Caco-2 (cell line): ENCODE measurements around the gene ATOH8. TPM values are rescaled to one million over a fixed set of nuclear protein-coding genes. Genes with fewer than 3 reads are reported as not detected.

Source experiments
- BruUV-seq: library from RNA; stranded (reverse); fragments of 400-500 nt; replicated peaks from 2 replicates; lab custom pipeline; 2021; lab: Mats Ljungman, UMichigan
- CTCF ChIA-PET: fragments of 300-600 bp; sonication (Branson Sonifier 250); formaldehyde crosslinking; loops from one replicate; lab custom pipeline; 2022; ENCODE audit warnings: antibody characterized with exemption; lab: Charles Lee
- POLR2A ChIA-PET: fragments of 300-600 bp; sonication (Branson Sonifier 250); formaldehyde crosslinking; loops from one replicate; lab custom pipeline; 2022; ENCODE audit warnings: antibody characterized with exemption; lab: Charles Lee
- DNase-seq, 2 experiments: peaks; one replicate each; pipeline versions ENCODE4 v3.0.0 to v3.0.0-alpha.2; 2020 to 2022
- H3K27me3 ChIP-seq: replicated peaks from 2 replicates; pipeline ENCODE4 v1.6.0; 2011; ENCODE audit warnings: low read length; ENCODE audit not compliant: control insufficient read depth, insufficient read depth
- H3K36me3 ChIP-seq: 2 replicates; pipeline ENCODE4 v1.5.1; 2011; ENCODE audit warnings: low read length; ENCODE audit not compliant: control insufficient read depth, insufficient read depth
- H3K4me1 ChIP-seq: fragments of 250-450 bp; sonication (Bioruptor Pico); 2 replicates; pipeline ENCODE4 v1.5.1; 2020; ENCODE audit warnings: mild to moderate bottlenecking
- H3K4me3 ChIP-seq: 2 replicates; pipeline ENCODE4 v1.5.1; 2011; ENCODE audit warnings: low read depth, mild to moderate bottlenecking, control low read depth, low read length
- H3K9me3 ChIP-seq: fragments of 250-450 bp; sonication (Bioruptor Pico); 2 replicates; pipeline ENCODE4 v1.5.1; 2020; ENCODE audit warnings: mild to moderate bottlenecking, moderate library complexity
- H3K27ac Mint-ChIP-seq: one replicate; pipeline ENCODE4 v1.8.0; 2022; ENCODE audit warnings: mixed read lengths; ENCODE audit not compliant: unreplicated experiment
- H3K27me3 Mint-ChIP-seq: one replicate; pipeline ENCODE4 v1.8.0; 2022; ENCODE audit warnings: mixed read lengths; ENCODE audit not compliant: insufficient read depth, unreplicated experiment
- H3K36me3 Mint-ChIP-seq: one replicate; pipeline ENCODE4 v1.8.0; 2022; ENCODE audit warnings: mild to moderate bottlenecking, mixed read lengths; ENCODE audit not compliant: insufficient read depth, unreplicated experiment
- H3K4me1 Mint-ChIP-seq: one replicate; pipeline ENCODE4 v1.8.0; 2022; ENCODE audit warnings: low read depth, mixed read lengths; ENCODE audit not compliant: unreplicated experiment
- H3K4me3 Mint-ChIP-seq: one replicate; pipeline ENCODE4 v1.8.0; 2022; ENCODE audit warnings: mild to moderate bottlenecking, moderate library complexity, mixed read lengths; ENCODE audit not compliant: unreplicated experiment
- H3K9me3 Mint-ChIP-seq: one replicate; pipeline ENCODE4 v1.8.0; 2022; ENCODE audit warnings: mixed read lengths; ENCODE audit not compliant: unreplicated experiment
- intact Hi-C: fragments of 100-400 bp; cut with micrococcal nuclease; formaldehyde crosslinking; loops from one replicate; pipeline ENCODE4 v1.10.0; 2022; ENCODE audit not compliant: unreplicated experiment
- total RNA-seq: library from RNA; stranded (reverse); gene quantifications from 2 replicates; pipeline ENCODE4 v1.2.3, GENCODE V29; 2022
- TF ChIP-seq, protein P1 (sequence below), 2 experiments: fragments of 200-600 bp in 1 of 2; IDR thresholded peaks; 1 replicate in 1 of 2; 2 replicates in 1 of 2; pipeline versions ENCODE4 v1.5.1 to v1.8.0; 2011 to 2022; ENCODE audit warnings: antibody characterized with exemption in 1 of 2, control low read depth in 1 of 2, inconsistent platforms in 1 of 2, low read depth in 1 of 2, low read length in 1 of 2, mild to moderate bottlenecking in 1 of 2, moderate library complexity in 1 of 2; ENCODE audit not compliant: insufficient read depth in 1 of 2, severe bottlenecking in 1 of 2, unreplicated experiment in 1 of 2

Gene ATOH8
- total RNA-seq, 1 experiment from 2014 or later: not detected

DNA sequence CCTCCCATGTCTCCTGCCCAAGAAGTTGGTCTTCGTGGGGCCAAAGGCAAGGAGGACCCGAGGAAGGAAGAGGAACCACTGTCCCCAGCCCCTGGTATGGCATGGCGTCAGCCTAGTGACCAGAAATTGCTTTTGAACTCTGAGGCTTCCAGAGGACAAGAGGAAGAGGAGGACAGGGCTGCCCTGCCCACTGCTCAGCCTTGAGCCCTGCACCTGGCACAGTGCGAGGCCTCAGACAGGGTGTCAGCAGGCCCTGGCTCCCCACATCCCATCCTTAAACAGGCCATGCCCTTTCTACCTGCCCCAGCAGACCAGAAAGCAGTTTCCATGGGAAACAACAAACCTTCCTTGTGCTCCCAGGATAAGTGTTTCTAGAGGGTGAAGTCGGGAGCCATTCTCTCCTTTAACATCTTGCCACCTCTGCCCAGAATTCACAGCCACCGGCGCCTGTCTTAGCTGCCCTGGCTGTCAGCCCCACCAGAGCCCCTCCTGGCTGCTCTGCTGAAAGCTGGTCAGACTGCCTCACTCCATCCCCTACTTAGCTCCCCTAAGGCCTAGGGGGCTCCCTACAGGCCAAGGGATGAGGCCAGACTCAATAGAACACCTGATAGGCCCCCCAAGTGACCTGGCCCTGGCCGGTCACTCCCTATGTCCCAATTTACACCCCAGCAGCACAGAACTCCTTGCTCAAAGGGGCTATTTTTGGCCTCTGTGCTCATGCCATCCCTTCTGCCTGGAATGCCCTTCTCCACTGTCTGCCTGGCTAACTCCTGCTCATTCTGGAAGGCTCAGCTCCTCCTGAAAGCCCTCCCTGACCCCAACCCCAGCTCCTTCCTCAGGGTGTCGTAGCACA is 20.6 kb downstream of the ATOH8 start:
- Mint-ChIP-seq H3K36me3 (no peaks in the 10 kb centered on the region), H3K4me3 (no peak overlapping the region), H3K9me3 (no peaks in the 10 kb centered on the region), H3K4me1 (no peaks in the 10 kb centered on the region), H3K27ac (no peak overlapping the region), H3K27me3 (peaks cover 2% of the 10 kb centered on the region)
- no peaks in the 10 kb centered on the region for H3K27me3 ChIP-seq
- POLR2A ChIA-PET: no interaction called here
- DNase-seq: no peak
- BruUV-seq: no TSS peak
- H3K9me3 ChIP-seq: no peaks in the 10 kb centered on the region
- H3K4me3 ChIP-seq: no peak overlapping the region
- no peaks in the 10 kb centered on the region for H3K4me1 ChIP-seq
- no peaks in the 10 kb centered on the region for H3K36me3 ChIP-seq
- intact Hi-C loops: no loop called here
- TF ChIP-seq, protein P1, sequence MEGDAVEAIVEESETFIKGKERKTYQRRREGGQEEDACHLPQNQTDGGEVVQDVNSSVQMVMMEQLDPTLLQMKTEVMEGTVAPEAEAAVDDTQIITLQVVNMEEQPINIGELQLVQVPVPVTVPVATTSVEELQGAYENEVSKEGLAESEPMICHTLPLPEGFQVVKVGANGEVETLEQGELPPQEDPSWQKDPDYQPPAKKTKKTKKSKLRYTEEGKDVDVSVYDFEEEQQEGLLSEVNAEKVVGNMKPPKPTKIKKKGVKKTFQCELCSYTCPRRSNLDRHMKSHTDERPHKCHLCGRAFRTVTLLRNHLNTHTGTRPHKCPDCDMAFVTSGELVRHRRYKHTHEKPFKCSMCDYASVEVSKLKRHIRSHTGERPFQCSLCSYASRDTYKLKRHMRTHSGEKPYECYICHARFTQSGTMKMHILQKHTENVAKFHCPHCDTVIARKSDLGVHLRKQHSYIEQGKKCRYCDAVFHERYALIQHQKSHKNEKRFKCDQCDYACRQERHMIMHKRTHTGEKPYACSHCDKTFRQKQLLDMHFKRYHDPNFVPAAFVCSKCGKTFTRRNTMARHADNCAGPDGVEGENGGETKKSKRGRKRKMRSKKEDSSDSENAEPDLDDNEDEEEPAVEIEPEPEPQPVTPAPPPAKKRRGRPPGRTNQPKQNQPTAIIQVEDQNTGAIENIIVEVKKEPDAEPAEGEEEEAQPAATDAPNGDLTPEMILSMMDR (IDR thresholded peaks at IDR 0.05; ENCODE audit: insufficient read depth in 1 of 2, low read depth in 1 of 2, low read length in 1 of 2, severe bottlenecking in 1 of 2, unreplicated experiment in 1 of 2): no peak
- CTCF ChIA-PET: no interaction called here

DNA sequence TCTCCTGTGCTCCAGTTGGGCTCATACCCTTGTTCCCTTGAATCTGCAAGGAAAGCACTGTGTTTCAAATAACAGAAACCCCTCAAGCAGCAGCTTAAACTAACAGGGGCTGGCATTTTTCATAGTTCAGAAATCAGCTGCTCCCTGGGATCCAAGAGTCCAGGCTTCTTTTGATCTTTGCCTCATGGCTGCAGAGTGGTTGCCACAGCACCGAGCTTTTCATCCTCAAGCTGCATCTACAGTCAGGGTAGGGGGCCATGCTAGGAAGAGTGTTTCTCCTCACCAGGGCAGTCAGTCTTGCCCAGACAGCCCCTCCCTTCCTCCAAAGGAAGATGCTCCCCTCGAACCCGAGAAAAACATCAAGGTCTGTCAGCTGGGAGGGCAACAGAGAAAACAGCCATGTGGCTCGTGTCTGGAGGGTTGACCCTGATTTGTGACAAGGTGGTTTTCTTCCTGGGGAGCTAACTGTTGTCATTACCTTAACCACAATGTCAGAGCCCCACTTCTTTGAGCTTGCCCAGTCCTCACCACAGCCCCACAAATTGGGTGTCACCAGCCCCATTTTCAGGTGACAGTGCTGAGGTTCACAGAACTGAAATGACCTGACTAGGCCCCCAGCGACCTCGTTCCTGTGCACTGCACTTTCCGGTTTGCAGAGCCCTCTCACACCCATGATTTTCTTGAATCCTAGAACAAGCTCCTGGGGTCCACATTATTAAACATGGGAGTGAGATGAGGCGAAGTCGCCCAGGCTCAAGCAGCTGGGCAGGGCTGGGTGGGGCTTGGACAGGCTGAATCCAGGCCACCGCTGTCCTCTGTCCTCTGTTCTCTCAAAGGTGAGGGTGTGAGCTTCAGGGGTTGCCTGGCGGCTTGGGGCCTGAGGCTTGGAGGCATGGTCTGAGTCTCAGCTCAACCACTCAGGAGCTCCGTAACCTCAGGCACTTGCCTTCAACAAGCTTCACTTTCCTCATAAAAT is 21.9 kb downstream of the ATOH8 start:
- H3K4me1 Mint-ChIP-seq: no peaks in the 10 kb centered on the region
- intact Hi-C loops: no loop called here
- no peak overlapping the region for H3K4me3 Mint-ChIP-seq
- H3K36me3 Mint-ChIP-seq: no peaks in the 10 kb centered on the region
- BruUV-seq: no TSS peak
- no peak overlapping the region for H3K27ac Mint-ChIP-seq
- POLR2A ChIA-PET: no interaction called here
- Histone ChIP-seq H3K36me3 (no peaks in the 10 kb centered on the region), H3K4me3 (no peak overlapping the region), H3K9me3 (no peaks in the 10 kb centered on the region), H3K4me1 (no peaks in the 10 kb centered on the region), H3K27me3 (no peaks in the 10 kb centered on the region)
- H3K9me3 Mint-ChIP-seq: no peaks in the 10 kb centered on the region
- H3K27me3 Mint-ChIP-seq: peaks cover 2% of the 10 kb centered on the region
- TF ChIP-seq, protein P1 (IDR thresholded peaks at IDR 0.05; ENCODE audit: insufficient read depth in 1 of 2, low read depth in 1 of 2, low read length in 1 of 2, severe bottlenecking in 1 of 2, unreplicated experiment in 1 of 2): no peak
- no peak for DNase-seq
- CTCF ChIA-PET: no interaction called here

DNA sequence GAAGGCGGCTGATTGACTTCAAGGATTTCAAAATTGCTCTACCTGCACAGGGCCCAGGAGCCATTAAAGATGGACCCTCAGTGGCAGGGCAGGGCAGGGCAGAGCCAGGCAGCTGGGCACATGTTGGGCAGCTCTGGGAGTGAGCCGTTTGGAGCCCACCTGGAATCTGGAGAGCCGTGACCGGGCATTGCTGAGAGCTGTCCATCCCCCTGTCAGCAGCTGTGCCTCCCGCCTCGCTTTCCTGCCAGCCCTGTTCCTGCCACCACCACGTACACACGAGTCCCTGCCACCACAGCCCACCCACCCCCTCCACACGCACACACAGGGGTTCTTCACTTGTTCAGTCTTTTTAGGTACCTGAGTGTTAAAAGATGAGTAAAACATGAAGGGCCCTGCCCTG is 22.9 kb downstream of the ATOH8 start:
- no peak for DNase-seq
- ChIA-PET POLR2A (no interaction called here), CTCF (no interaction called here)
- Mint-ChIP-seq H3K9me3 (no peaks in the 10 kb centered on the region), H3K27ac (no peak overlapping the region), H3K36me3 (no peaks in the 10 kb centered on the region), H3K27me3 (peaks cover 2% of the 10 kb centered on the region), H3K4me1 (no peaks in the 10 kb centered on the region), H3K4me3 (no peak overlapping the region)
- TF ChIP-seq, protein P1 (IDR thresholded peaks at IDR 0.05; ENCODE audit: insufficient read depth in 1 of 2, low read depth in 1 of 2, low read length in 1 of 2, severe bottlenecking in 1 of 2, unreplicated experiment in 1 of 2): no peak
- no TSS peak for BruUV-seq
- no peaks in the 10 kb centered on the region for H3K4me1 ChIP-seq
- H3K27me3 ChIP-seq: no peaks in the 10 kb centered on the region
- H3K36me3 ChIP-seq: no peaks in the 10 kb centered on the region
- intact Hi-C loops: no loop called here
- H3K9me3 ChIP-seq: no peaks in the 10 kb centered on the region
- H3K4me3 ChIP-seq: no peak overlapping the region
